GM19328 (cell line): ENCODE measurements around the gene SYT7.

Source experiments
- ATAC-seq: cut with Tn5 transposase; IDR thresholded peaks from one replicate; pipeline ENCODE4 v1.9.1; 2021; ENCODE audit warnings: mild to moderate bottlenecking, moderate library complexity; ENCODE audit not compliant: unreplicated experiment

The SYT7 gene

GRCh38 chr11:61539831-61540357 is 41.0 kb downstream of the SYT7 start:
- no peak for ATAC-seq

DNA sequence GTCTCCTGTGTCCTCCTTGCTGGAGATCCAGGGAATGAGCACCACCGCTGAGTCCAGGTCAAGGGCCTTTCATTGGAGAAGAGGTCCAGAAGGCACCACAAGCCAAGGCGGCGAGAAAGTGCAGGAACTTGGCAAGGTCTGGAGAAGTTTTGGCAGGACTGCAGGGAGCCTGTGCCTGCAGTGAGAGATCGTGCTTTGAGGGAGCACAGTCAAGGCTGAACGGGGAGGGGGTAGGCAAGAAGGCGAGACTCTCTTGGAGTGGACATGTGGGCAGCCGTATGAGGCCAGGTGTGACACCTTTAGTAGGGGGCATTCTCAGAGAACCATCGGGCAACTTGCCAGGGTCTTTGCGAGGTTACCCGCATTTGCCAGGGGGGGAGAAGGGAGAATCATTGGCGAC is 41.9 kb downstream of the SYT7 start:
- ATAC-seq = no peak

DNA sequence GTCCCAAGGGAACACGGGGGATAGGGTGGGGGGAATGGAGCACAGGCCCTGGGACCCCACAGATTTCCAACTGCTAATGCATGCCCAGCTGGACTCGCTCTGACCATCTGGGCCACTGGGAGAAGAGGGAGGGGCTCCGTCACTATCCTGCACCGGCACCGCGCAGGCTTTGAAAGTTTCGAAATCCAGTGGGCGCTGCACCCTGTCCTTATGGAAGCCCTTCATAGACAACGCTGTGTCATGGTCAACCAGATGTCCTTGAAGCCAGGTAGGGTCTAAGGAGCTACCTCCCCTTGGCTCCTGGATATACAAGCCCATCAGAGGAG is 42.3 kb downstream of the SYT7 start:
- ATAC-seq = no peak

DNA sequence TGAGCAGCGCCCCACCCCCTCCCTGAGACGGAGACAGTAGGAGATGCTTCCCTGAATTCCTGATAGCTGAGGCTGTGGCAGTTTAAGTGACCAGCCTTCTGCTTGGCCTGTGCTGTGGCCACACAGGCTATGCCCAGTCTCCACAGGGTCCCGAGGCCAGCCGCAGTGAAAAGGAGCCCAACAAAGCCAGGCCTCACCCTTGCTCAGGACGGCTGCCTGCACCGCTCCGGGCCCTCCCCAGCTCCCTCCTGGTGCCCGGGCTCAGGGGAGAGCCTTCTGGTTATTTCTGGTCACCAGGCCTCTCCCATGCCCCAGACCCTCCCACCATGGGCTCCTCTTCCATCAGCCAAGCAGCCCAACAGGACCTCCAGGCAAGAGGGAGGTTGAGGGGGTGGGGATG is 43.5 kb downstream of the SYT7 start:
- no peak for ATAC-seq

DNA sequence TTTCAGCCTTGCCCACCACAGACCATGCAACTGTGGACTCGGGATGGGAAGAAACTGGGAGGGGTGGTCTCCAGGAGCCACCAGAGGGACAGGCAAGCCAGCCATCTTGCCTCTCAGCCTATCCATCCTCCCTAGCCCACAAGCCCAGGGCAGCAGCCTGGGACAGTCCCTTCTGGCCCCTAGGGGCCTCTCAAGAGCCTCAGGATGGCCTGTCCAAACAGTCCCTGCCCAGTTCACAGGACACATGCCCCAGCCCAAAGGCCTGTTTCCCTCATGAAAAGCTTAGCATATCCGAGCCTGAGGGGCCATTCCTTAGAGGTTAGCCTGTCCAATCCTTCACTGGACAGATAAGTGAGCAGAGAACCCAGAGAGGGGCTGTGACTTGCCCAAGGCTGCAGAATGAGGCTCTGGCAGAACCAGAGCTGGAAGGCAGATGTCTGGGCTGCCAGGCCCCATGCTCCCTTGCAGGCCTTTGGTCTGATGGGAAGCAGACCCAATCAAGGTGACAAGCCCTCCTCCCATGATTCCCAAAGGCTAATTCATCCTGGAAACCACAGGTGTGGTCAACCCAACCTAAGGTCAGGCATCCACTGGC is 44.1 kb downstream of the SYT7 start:
- ATAC-seq = no peak

DNA sequence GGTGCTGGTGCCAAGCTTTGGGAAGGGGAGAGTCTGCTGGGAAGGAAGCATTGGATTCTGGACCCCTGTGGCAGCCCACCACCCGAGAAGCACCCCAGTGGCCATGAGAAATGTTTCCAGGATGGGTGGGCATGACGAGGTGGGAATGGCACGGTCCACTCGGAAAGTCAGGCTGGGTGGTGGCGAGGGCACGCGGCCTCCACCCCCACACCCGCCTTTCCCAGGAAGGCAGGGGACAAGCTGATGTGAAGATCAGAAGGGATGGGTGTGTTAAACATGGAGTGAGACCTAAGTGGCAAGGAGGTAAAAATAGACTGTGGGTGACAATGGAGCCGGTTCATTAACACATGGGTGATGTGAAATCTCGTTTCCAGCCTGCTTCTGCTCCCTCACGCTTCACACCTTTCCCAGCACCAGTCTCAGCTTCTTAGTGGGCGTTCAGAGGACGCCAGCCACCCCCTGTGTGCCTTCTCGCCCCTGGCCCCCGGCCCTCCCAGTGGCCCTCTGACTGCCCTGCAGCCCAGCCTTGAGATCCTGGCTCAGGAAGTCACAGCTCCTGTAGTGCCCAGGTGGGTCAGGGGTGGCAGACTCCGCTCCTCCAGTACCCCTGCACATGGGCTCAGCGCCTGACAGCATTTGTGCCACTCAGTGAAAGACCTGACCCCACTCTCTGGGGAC is 44.7 kb downstream of the SYT7 start:
- ATAC-seq = no peak

DNA sequence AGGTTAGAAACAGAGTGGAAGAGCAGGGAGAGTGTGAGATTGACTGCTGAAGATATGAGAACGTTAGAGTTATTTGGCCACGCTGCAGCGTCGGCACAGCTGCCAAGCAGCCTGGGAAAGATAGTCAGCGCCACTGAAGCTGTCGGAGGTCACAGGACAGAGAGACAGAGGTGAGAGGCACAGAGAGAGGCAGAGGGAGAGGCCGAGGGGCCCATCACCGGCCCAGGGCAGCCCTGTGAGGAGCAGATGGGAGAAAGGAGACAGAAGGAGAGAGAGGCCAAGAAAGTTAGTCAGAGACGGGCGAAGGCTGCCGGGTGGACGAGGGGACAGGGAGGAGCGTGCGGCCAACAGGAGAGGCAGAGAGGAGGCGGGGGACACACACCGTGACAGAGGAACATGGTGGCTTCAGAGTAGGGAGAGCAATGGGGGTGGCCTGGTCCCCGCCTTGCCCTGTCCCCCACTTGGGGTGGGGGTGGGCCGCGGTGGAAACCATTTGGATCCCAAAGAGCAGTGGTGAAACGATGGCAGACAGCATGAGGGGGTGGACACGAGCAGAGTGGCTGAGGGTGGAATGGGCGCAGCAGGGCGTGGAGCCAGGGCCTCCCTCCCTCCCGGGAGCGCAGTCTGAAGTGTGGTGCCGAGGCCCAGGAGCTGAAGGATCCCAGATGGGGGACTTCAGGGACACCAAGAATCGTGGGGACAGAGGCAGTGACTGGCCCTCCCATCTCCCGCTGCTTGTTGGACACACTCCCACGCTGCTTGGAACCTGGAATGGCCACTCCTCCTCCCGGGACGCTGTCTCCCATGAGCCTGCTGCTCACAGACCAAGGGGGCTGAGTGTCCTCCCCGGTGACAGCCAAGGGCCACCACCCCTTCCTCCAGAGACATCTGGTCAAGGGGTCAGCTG is 45.7 kb downstream of the SYT7 start:
- no peak for ATAC-seq

DNA sequence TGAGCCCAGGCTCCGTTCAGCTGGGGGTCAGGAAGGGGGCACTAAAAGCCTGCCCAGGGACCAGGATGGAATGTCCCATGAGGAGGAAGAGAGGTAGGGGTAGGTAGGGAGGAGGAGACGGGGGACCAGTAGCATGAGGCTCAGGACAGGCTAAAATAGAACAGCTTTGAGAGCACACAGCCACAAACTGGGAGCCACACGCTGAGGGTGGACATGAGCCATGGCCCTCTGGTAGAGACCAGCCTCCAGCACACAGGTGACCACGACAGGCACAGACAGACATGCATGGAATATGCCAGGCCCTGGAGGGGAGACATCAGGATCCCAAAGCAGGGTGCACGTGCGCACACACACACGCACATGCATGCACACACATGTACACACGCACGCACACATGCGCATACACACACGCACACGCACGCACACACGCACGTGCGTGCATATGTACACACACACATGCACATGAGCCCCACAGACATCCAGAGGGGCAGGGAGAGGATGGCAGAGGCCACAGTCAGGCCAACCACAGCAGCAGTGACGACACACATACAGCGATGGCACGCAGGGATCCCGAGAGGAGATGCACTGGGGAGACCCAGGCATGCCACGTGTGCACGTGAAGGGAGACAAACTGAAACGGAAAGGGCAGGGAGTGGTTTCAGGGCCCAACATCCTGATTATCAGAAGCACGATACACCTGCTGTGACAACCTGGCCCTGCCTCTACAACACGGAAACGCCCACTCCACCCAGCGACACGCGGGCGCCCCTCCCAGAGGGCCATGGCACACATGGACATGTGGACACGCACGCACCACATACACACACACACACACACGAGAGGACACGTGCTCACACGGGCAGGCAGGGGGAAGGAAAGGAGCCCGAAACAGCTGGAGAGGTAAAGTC is 46.6 kb downstream of the SYT7 start:
- ATAC-seq = no peak

DNA sequence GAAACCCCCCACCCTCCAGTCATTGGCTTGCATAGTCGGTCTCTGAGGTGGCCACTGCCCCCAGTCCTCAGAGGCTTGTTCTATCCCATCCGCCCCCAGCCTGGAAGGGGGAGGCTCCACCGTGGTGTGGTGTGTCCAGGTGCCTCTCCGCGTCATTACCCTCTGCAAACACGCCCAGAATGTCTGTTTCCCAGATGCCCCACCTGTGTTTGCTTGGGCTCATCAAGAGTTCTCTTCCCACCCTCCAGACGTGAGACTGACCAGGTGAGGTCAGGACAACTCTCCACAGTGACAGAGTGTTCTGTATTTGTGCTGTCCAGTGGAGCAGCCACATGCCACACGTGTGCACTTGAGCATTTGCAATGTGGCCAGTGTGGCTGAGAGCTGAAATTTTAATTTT is 47.5 kb downstream of the SYT7 start:
- ATAC-seq = no peak

DNA sequence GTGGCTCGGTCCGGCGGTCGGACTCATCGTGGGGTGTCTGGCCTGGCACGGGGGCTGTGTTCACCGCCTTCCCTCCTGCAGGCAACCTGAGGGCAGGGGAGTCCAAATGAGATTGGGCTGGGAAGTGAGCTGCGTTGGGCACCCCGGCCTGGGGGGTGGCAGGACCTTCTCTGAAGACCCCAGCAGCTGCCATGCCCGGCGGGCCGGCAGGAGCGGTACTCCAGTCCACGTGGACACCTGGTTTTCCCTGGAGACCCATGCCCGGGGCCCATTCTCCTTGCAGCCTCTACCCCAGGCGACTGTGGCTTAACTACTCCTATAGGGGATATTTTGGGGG is 47.9 kb downstream of the SYT7 start:
- ATAC-seq = no peak

GRCh38 chr11:61532134-61533038 is 48.5 kb downstream of the SYT7 start:
- no peak for ATAC-seq

- ATAC-seq = no peak
These were observed 49.8 kb downstream of the SYT7 start for GRCh38 chr11:61531044-61531443.

GRCh38 chr11:61529537-61530225 is 51.2 kb downstream of the SYT7 start:
- no peak for ATAC-seq

DNA sequence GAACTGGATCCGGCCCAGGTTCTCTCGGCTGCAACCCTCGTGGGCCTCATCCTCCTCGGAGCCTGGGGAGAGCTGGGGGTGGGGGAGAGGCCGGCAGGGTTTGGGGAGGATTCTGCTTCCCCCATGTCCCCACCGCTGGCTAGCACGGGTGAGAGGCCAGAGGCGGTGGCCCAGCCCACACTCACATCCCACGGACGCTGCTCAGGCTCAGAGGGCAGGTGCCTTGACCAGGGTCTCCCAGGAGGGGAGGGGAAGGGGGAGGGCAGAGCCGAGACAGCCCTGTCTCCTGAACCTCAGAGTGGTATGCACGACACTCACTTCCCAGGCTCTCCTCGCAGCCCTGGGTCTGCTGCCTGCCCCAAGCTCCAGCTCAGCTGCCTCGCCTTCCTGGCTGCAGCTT is 52.8 kb downstream of the SYT7 start:
- ATAC-seq = no peak

GRCh38 chr11:61526956-61527731 is 53.7 kb downstream of the SYT7 start:
- no peak for ATAC-seq

GRCh38 chr11:61526229-61526628 is 54.6 kb downstream of the SYT7 start:
- no peak for ATAC-seq

DNA sequence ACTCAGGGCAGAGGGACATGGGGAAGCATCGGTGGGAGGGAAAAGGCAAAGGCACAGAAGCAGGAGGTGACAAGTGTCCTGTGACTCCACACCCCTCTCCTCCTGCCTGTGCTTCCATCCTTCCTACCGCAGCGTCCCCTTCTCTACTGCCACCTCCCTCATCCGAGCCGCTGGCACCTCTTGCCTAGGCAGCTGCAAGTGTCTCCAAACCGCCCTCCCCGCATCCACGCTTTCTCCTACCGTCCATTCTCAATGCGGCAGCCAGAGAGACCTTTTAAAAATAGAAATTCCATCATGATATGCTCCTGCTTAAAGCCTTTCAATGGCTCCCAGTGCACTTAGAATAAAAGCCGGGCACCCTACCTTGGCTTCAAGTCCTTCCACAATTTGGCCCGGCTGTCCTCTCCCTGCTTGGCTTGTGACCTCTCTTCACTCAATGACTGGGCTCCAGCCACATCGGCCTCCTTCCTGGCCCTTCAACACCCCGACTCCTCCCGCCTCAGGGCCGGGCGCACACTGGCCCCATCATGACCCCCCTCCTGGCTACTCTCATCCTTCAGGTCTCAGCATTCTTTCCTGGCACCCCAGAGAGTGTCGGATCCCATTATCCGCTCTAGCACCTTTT is 55.8 kb downstream of the SYT7 start:
- no peak for ATAC-seq

DNA sequence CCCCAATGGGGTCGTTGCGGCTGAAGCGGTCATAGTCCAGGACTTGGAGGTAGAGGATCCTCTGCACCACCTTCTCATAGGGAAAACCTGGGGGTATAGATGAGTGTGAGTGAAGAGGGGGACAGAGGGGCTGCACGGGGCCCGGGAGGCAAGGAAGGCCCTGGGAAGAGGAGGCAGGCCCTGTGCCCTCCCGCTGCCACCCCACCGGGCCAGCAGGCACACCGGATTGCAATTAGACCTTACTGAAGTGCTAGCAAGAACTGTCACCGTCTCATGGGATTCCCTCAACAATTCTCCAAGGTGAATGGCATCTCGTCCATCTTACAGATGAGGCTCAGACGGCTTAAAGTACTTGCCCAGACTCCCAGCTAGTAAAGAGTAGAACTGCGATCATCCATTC is 56.4 kb downstream of the SYT7 start:
- ATAC-seq = no peak
